Ishikawa (cell line): ENCODE measurements around the gene ZNF18.

Source experiments
- CEBPB ChIP-seq: IDR thresholded peaks from 2 replicates; pipeline ENCODE4 v1.6.1; 2012
- EGR1 ChIP-seq: IDR thresholded peaks from 2 replicates; pipeline ENCODE4 v1.6.1; 2012
- EP300 ChIP-seq: IDR thresholded peaks from 2 replicates; pipeline ENCODE4 v1.6.1; 2012; ENCODE audit warnings: borderline replicate concordance
- MAX ChIP-seq: IDR thresholded peaks from 2 replicates; pipeline ENCODE4 v1.6.1; 2012
- RAD21 ChIP-seq: IDR thresholded peaks from 2 replicates; pipeline ENCODE4 v1.6.1; 2012; ENCODE audit warnings: low read depth
- REST ChIP-seq: IDR thresholded peaks from 2 replicates; pipeline ENCODE4 v1.6.1; 2012; ENCODE audit warnings: low read depth, mild to moderate bottlenecking
- TEAD4 ChIP-seq: IDR thresholded peaks from 2 replicates; pipeline ENCODE4 v1.6.1; 2012
- YY1 ChIP-seq: IDR thresholded peaks from 2 replicates; pipeline ENCODE4 v1.6.1; 2012; ENCODE audit warnings: low read depth
- ZBTB7A ChIP-seq: IDR thresholded peaks from 2 replicates; pipeline ENCODE4 v1.6.1; 2012; ENCODE audit warnings: low read depth

DNA sequence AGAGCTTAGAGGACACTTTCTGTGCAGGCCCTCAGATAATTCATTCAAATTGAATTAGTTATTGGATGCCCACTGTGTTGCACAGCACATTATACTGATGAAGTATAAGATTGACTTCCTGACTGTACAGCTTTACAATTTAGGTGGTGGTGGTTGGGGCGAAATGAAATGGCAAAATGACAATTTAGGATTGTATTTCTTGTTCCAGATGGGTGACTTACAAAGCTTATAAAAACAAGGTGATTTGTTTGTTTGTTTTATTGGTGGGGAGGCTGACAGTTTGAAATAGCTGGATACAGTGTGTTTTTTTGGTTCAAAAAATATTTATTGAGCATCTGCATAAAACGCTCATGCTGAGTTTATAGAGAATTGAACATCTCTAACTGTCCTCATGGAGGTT is 25.0 kb upstream of the ZNF18 start:
- TF ChIP-seq YY1: no peak
- TF ChIP-seq EP300: no peak
- no peak for TF ChIP-seq REST
- TF ChIP-seq MAX: no peak
- no peak for TF ChIP-seq RAD21
- no peak for TF ChIP-seq EGR1
- no peak for TF ChIP-seq TEAD4
- TF ChIP-seq ZBTB7A: no peak
- TF ChIP-seq CEBPB: no peak
